ENCODE results near the gene MAGED4.

- TF ChIP-seq EZH2 (IDR thresholded peaks at IDR 0.05; ENCODE audit: insufficient read depth, poor library complexity, severe bottlenecking) = no peak
- TF ChIP-seq EZH2phosphoT487 (IDR thresholded peaks at IDR 0.05; ENCODE audit: insufficient read depth, low read depth) = no peak
These were observed 44.7 kb upstream of the MAGED4 start for GRCh38 chrX:52140020-52140419.
